ENCODE data around the gene PAX9. TPM values are rescaled to one million over a fixed set of nuclear protein-coding genes. Genes with fewer than 3 reads are reported as not detected.

PAX9 gene
- total RNA-seq, 2 donors from 2014 or later = 0.25 to 0.77 TPM

GRCh38 chr14:36675581-36675980, 13.9 kb downstream of the PAX9 start:
- H3K27ac ChIP-seq = no peak overlapping the region

GRCh38 chr14:36676236-36676635, 14.6 kb downstream of the PAX9 start:
- Histone ChIP-seq H3K27me3 (no peaks in the 10 kb centered on the region), H3K9ac (ENCODE audit: low read depth in 2 of 2, low read length in 2 of 2) (no peak overlapping the region), H3K27ac (no peak overlapping the region), H3K4me1 (no peaks in the 10 kb centered on the region), H3K4me3 (no peak overlapping the region), H3K9me3 (no peaks in the 10 kb centered on the region), H3K36me3 (no peaks in the 10 kb centered on the region)
- TF ChIP-seq, protein P1, sequence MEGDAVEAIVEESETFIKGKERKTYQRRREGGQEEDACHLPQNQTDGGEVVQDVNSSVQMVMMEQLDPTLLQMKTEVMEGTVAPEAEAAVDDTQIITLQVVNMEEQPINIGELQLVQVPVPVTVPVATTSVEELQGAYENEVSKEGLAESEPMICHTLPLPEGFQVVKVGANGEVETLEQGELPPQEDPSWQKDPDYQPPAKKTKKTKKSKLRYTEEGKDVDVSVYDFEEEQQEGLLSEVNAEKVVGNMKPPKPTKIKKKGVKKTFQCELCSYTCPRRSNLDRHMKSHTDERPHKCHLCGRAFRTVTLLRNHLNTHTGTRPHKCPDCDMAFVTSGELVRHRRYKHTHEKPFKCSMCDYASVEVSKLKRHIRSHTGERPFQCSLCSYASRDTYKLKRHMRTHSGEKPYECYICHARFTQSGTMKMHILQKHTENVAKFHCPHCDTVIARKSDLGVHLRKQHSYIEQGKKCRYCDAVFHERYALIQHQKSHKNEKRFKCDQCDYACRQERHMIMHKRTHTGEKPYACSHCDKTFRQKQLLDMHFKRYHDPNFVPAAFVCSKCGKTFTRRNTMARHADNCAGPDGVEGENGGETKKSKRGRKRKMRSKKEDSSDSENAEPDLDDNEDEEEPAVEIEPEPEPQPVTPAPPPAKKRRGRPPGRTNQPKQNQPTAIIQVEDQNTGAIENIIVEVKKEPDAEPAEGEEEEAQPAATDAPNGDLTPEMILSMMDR (IDR thresholded peaks at IDR 0.05) = no peak
- DNase-seq = no peak
- intact Hi-C loops (cut with DNase I) = no loop called here

More at GRCh38 chr14:36675581-36675980, 13.9 kb downstream of the PAX9 start:
- H3K36me3 ChIP-seq = no peaks in the 10 kb centered on the region
- no peaks in the 10 kb centered on the region for H3K9me3 ChIP-seq
- no peaks in the 10 kb centered on the region for H3K4me1 ChIP-seq
- TF ChIP-seq, protein P1 (IDR thresholded peaks at IDR 0.05) = no peak
- no peak overlapping the region for H3K4me3 ChIP-seq
- intact Hi-C loops (cut with DNase I) = no loop called here
- H3K27me3 ChIP-seq = no peaks in the 10 kb centered on the region
- no peak for DNase-seq
- H3K9ac ChIP-seq (ENCODE audit: low read depth in 2 of 2, low read length in 2 of 2) = no peak overlapping the region

DNA sequence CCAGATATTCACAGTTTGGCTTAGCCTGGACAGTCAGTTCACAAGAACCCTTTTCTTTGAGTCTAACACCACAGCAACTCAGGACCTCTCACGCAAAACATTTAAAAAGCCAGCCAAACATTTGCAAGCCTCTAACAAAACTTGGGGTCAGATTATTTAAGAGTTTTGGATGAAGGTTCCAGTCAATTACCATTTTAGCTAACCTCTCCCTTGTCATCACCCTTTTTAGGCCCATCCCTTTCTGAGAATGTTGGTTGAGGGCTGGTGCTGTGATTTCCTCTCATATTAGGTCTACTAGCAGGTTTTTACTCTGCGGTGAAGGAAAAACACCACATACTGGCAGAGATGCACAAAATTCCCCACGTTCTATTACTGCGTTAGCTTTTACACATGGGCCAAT, 20.7 kb downstream of the PAX9 start:
- intact Hi-C loops (cut with DNase I) = no loop called here
- no peak overlapping the region for H3K4me3 ChIP-seq
- no peaks in the 10 kb centered on the region for H3K9me3 ChIP-seq
- no peaks in the 10 kb centered on the region for H3K4me1 ChIP-seq
- TF ChIP-seq, protein P1 (IDR thresholded peaks at IDR 0.05) = no peak
- no peak overlapping the region for H3K27ac ChIP-seq
- no peak overlapping the region for H3K9ac ChIP-seq (ENCODE audit: low read depth in 2 of 2, low read length in 2 of 2)
- DNase-seq = no peak
- H3K27me3 ChIP-seq = no peaks in the 10 kb centered on the region
- no peaks in the 10 kb centered on the region for H3K36me3 ChIP-seq

- Histone ChIP-seq H3K27me3 (no peaks in the 10 kb centered on the region), H3K9ac (ENCODE audit: low read depth in 2 of 2, low read length in 2 of 2) (no peak overlapping the region), H3K4me3 (no peak overlapping the region), H3K9me3 (no peaks in the 10 kb centered on the region), H3K27ac (no peak overlapping the region), H3K4me1 (no peaks in the 10 kb centered on the region), H3K36me3 (no peaks in the 10 kb centered on the region)
- no peak for DNase-seq
- TF ChIP-seq, protein P1 (IDR thresholded peaks at IDR 0.05) = no peak
- intact Hi-C loops (cut with DNase I) = no loop called here
These were observed 21.5 kb downstream of the PAX9 start for GRCh38 chr14:36683083-36683724.

DNA sequence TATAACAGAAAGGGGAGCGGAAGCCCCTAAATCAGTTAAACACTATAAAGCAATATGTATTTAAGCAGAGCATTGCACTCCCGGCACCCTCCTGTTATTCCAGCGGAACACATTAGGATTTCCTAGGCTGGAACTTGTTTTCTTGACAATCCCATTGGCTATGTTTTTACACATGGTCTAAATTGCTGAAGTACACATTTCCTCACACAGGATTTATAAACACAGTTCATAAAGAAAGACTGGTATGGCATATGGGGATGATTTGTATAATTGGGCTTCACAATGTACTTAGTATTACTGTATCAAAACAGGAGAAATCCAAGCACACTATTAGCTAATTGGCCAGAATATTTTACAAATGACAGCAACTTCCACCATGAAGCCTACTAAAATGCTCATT, 23.3 kb downstream of the PAX9 start:
- no peak for DNase-seq
- Histone ChIP-seq H3K36me3 (no peaks in the 10 kb centered on the region), H3K9ac (ENCODE audit: low read depth in 2 of 2, low read length in 2 of 2) (no peak overlapping the region), H3K9me3 (no peaks in the 10 kb centered on the region), H3K4me3 (no peak overlapping the region), H3K27me3 (no peaks in the 10 kb centered on the region), H3K27ac (no peak overlapping the region), H3K4me1 (no peaks in the 10 kb centered on the region)
- TF ChIP-seq, protein P1 (IDR thresholded peaks at IDR 0.05) = no peak
- intact Hi-C loops (cut with DNase I) = no loop called here
